Fibroblast of lung (primary cell): ENCODE results near the gene GLIS1.

Experiments used
- CTCF ChIP-seq, 2 donors: IDR thresholded peaks in 1 of 2; conservative IDR thresholded peaks in 1 of 2; 1 replicate in 1 of 2; 2 replicates in 1 of 2; pipeline ENCODE4 v1.5.1; 2011 to 2012; ENCODE audit warnings: low read length in 2 of 2, control low read depth in 1 of 2, inconsistent platforms in 1 of 2, low read depth in 1 of 2, mild to moderate bottlenecking in 1 of 2
- EZH2 ChIP-seq: IDR thresholded peaks from 2 replicates; pipeline ENCODE4 v1.5.1; 2012; ENCODE audit warnings: low read length, control low read depth, mild to moderate bottlenecking; ENCODE audit errors: missing control alignments

DNA sequence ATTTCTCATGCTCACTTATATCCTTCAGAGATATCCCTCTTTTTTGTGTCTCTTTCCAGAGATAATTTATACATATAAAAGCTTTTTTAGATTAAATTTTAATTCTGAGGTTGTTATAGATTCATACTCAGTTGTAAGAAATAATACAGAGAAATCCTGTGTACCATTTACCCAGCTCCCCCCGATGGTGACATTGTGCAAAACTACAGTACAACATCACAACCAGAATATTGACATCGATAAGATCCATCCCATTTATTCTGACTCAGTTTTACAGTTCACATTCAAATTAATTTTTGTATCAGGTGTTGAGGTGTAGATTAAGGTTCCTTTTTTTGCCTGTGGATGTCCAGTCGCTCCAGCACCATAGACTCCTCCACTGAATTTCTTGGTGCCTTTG, 265.5 kb downstream of the GLIS1 start:
- TF ChIP-seq CTCF (conservative IDR thresholded peaks at IDR 0.05 in 1 of 2, IDR thresholded peaks at IDR 0.05 in 1 of 2; ENCODE audit: low read depth in 1 of 2, low read length in 2 of 2), result peak; percentile 25 to 46
- TF ChIP-seq EZH2, result no peak
